GM12865 (cell line): Measurements from ENCODE around the gene APP.

Experiments
- DNase-seq: peaks from one replicate; pipeline ENCODE4 v3.0.0; 2010; ENCODE audit warnings: low read depth
- H3K4me3 ChIP-seq: 2 replicates; pipeline ENCODE4 v1.5.1; 2011; ENCODE audit warnings: mild to moderate bottlenecking, low read depth, low read length, control low read depth
- CTCF ChIP-seq: IDR thresholded peaks from 2 replicates; pipeline ENCODE4 v1.5.1; 2011; ENCODE audit warnings: low read length, control low read depth, low read depth, inconsistent platforms; ENCODE audit not compliant: insufficient read depth; ENCODE audit errors: missing control alignments

Gene APP

GRCh38 chr21:26124421-26124833, 46.1 kb downstream of the APP start:
- H3K4me3 ChIP-seq: no peak overlapping the region
- no peak for TF ChIP-seq CTCF
- no peak for DNase-seq

GRCh38 chr21:26123012-26123411, 47.6 kb downstream of the APP start:
- no peak overlapping the region for H3K4me3 ChIP-seq
- no peak for DNase-seq
- no peak for TF ChIP-seq CTCF

- DNase-seq: no peak
- no peak for TF ChIP-seq CTCF
- no peak overlapping the region for H3K4me3 ChIP-seq
Observed at GRCh38 chr21:26120828-26121227, 49.7 kb downstream of the APP start.

- H3K4me3 ChIP-seq: no peak overlapping the region
- TF ChIP-seq CTCF: no peak
- DNase-seq: no peak
Observed at GRCh38 chr21:26119906-26120305, 50.7 kb downstream of the APP start.

- no peak for DNase-seq
- TF ChIP-seq CTCF: no peak
- H3K4me3 ChIP-seq: no peak overlapping the region
Observed at GRCh38 chr21:26118938-26119540, 51.5 kb downstream of the APP start.

- no peak for DNase-seq
- no peak for TF ChIP-seq CTCF
Observed at GRCh38 chr21:26117972-26118367, 52.6 kb downstream of the APP start.

GRCh38 chr21:26117324-26117971, 53.1 kb downstream of the APP start:
- H3K4me3 ChIP-seq: no peak overlapping the region
- peak; percentile 32 for DNase-seq

More at GRCh38 chr21:26117972-26118367, 52.6 kb downstream of the APP start:
- H3K4me3 ChIP-seq: no peak overlapping the region

More at GRCh38 chr21:26117324-26117971, 53.1 kb downstream of the APP start:
- no peak for TF ChIP-seq CTCF
